DND-41 (cell line): ENCODE results near the gene TRAPPC2.

Experiments
- ATAC-seq: fragments of 200-7000 bp; cut with Tn5 transposase; 3 replicates; pipeline ENCODE4 v1.9.1; 2021; ENCODE audit warnings: low read depth; ENCODE audit not compliant: insufficient read depth
- DNase-seq: peaks from one replicate; pipeline ENCODE4 v3.0.0-alpha.2; 2020
- H2AFZ ChIP-seq: 2 replicates; pipeline ENCODE4 v1.6.0; 2012; ENCODE audit warnings: low read depth, low read length
- H3K27ac ChIP-seq: 2 replicates; pipeline ENCODE4 v1.5.1; 2012; ENCODE audit warnings: low read length, inconsistent platforms
- H3K27me3 ChIP-seq: fragments of 200-600 bp; sonication (generic); 2 replicates; pipeline ENCODE4 v1.6.0; 2012; ENCODE audit warnings: low read length, mild to moderate bottlenecking, inconsistent platforms; ENCODE audit not compliant: insufficient read depth, poor library complexity
- H3K36me3 ChIP-seq: 2 replicates; pipeline ENCODE4 v1.5.1; 2012; ENCODE audit warnings: low read length, inconsistent platforms; ENCODE audit not compliant: insufficient read depth
- H3K4me1 ChIP-seq: 2 replicates; pipeline ENCODE4 v1.5.1; 2012; ENCODE audit warnings: mild to moderate bottlenecking, low read length; ENCODE audit not compliant: insufficient read depth
- H3K4me2 ChIP-seq: 2 replicates; pipeline ENCODE4 v1.6.0; 2012; ENCODE audit warnings: mild to moderate bottlenecking, moderate library complexity, low read length, inconsistent platforms; ENCODE audit not compliant: insufficient read depth
- H3K4me3 ChIP-seq, 2 experiments: fragments of 200-600 bp in 1 of 2; shearing (Covaris generic) in 1 of 2; 2 replicates each; pipeline ENCODE4 v1.5.1; 2012 to 2016; ENCODE audit warnings: inconsistent platforms in 2 of 2, low read length in 2 of 2, mild to moderate bottlenecking in 2 of 2, low read depth in 1 of 2, moderate library complexity in 1 of 2
- H3K79me2 ChIP-seq: 2 replicates; pipeline ENCODE4 v1.6.0; 2012; ENCODE audit warnings: low read length, inconsistent platforms; ENCODE audit not compliant: insufficient read depth
- H3K9ac ChIP-seq: 2 replicates; pipeline ENCODE4 v1.6.0; 2012; ENCODE audit warnings: low read depth, mild to moderate bottlenecking, inconsistent platforms, low read length, moderate library complexity
- H3K9me3 ChIP-seq: 2 replicates; pipeline ENCODE4 v1.5.1; 2012; ENCODE audit warnings: low read length, moderate library complexity, mild to moderate bottlenecking, inconsistent platforms; ENCODE audit not compliant: insufficient read depth, severe bottlenecking
- H4K20me1 ChIP-seq: 2 replicates; pipeline ENCODE4 v1.6.0; 2012; ENCODE audit warnings: low read length; ENCODE audit not compliant: insufficient read depth
- CTCF ChIP-seq: IDR thresholded peaks from 2 replicates; pipeline ENCODE4 v1.5.1; 2012; ENCODE audit warnings: borderline replicate concordance, low read length, moderate library complexity, mild to moderate bottlenecking; ENCODE audit not compliant: poor library complexity, severe bottlenecking; ENCODE audit errors: extremely low read depth
- EZH2 ChIP-seq: IDR thresholded peaks from 3 replicates; pipeline ENCODE4 v1.6.1; 2012; ENCODE audit warnings: borderline replicate concordance, low read depth, mild to moderate bottlenecking, moderate library complexity, low read length, inconsistent platforms; ENCODE audit not compliant: severe bottlenecking

TRAPPC2 gene

GRCh38 chrX:13702111-13702789 lies 32.2 kb downstream of the TRAPPC2 start:
- H3K9ac ChIP-seq: no peak overlapping the region
- H3K4me2 ChIP-seq: no peak overlapping the region
- H3K4me3 ChIP-seq: no peak overlapping the region
- H3K79me2 ChIP-seq: peaks cover 64% of the 10 kb centered on the region
- no peak overlapping the region for H2AFZ ChIP-seq
- ATAC-seq (no peak), DNase-seq (no peak)
- no peak overlapping the region for H3K27ac ChIP-seq
- no peak for TF ChIP-seq CTCF
- no peak for TF ChIP-seq EZH2
- no peaks in the 10 kb centered on the region; the same call in none of the 2 replicates for H3K36me3 ChIP-seq
- no peaks in the 10 kb centered on the region for H3K27me3 ChIP-seq
- H4K20me1 ChIP-seq: peaks cover 8% of the 10 kb centered on the region; the same call in 1 of the 2 replicates
- H3K4me1 ChIP-seq: no peaks in the 10 kb centered on the region
- no peaks in the 10 kb centered on the region for H3K9me3 ChIP-seq

GRCh38 chrX:13700380-13700779 lies 34.0 kb downstream of the TRAPPC2 start:
- TF ChIP-seq EZH2: no peak
- no peak for TF ChIP-seq CTCF
- Histone ChIP-seq H2AFZ (no peak overlapping the region), H3K36me3 (no peaks in the 10 kb centered on the region; the same call in none of the 2 replicates), H3K27me3 (no peaks in the 10 kb centered on the region), H4K20me1 (peaks cover 12% of the 10 kb centered on the region; the same call in 1 of the 2 replicates), H3K27ac (no peak overlapping the region), H3K4me2 (no peak overlapping the region), H3K4me1 (no peaks in the 10 kb centered on the region), H3K4me3 (no peak overlapping the region), H3K9me3 (no peaks in the 10 kb centered on the region), H3K9ac (no peak overlapping the region), H3K79me2 (peaks cover 74% of the 10 kb centered on the region)
- ATAC-seq: no peak
- no peak for DNase-seq

- no peaks in the 10 kb centered on the region for H3K4me1 ChIP-seq
- H3K27me3 ChIP-seq: no peaks in the 10 kb centered on the region
- H3K9ac ChIP-seq: no peak overlapping the region
- no peak for DNase-seq
- H3K36me3 ChIP-seq: no peaks in the 10 kb centered on the region; the same call in none of the 2 replicates
- H3K4me2 ChIP-seq: no peak overlapping the region
- no peak overlapping the region for H3K27ac ChIP-seq
- TF ChIP-seq EZH2 (no peak), CTCF (no peak)
- H3K79me2 ChIP-seq: peaks cover 83% of the 10 kb centered on the region
- peaks cover 16% of the 10 kb centered on the region; the same call in 1 of the 2 replicates for H4K20me1 ChIP-seq
- no peak overlapping the region for H3K4me3 ChIP-seq
- no peak overlapping the region for H2AFZ ChIP-seq
- no peaks in the 10 kb centered on the region for H3K9me3 ChIP-seq
- ATAC-seq: no peak
Measured at GRCh38 chrX:13699183-13699826, 35.1 kb downstream of the TRAPPC2 start.
